Measurements from ENCODE around the gene ZSCAN32. TPM values are rescaled to one million over a fixed set of nuclear protein-coding genes. Genes with fewer than 3 reads are reported as not detected.
A peak's percentile ranks its signal among the peaks of the same experiment; 100 is the strongest.

Gene ZSCAN32
- total RNA-seq, 6 experiments from 2014 or later, result 5.0 to 7.5 (median 5.6) TPM

GRCh38 chr16:3439637-3440036 is 38.8 kb upstream of the ZSCAN32 start:
- WGBS (ENCODE audit: insufficient coverage, low coverage, low lambda C conversion rate, missing lambda C conversion rate), result 66% methylated on average over 4 of the region's 4 CpGs
- no peaks in the 10 kb centered on the region for H3K9me3 ChIP-seq
- peaks cover 0 to 5% (median under 1%) of the 10 kb centered on the region in 4 donors for H3K36me3 ChIP-seq
- intact Hi-C loops (cut with DNase I), result no loop called here
- H3K4me3 ChIP-seq, result no peak overlapping the region
- ATAC-seq, result no peak
- TF ChIP-seq POLR2A (IDR thresholded peaks at IDR 0.05) (no peak), CTCF (IDR thresholded peaks at IDR 0.05) (no peak)
- no peak for DNase-seq
- no peaks in the 10 kb centered on the region for H3K27me3 ChIP-seq
- H3K27ac ChIP-seq, result no peak overlapping the region
- H3K4me1 ChIP-seq, result peaks cover 0 to 5% (median 0%) of the 10 kb centered on the region in 4 donors

- intact Hi-C loops (cut with DNase I), result no loop called here
These were observed 33.6 kb upstream of the ZSCAN32 start for GRCh38 chr16:3434373-3434772.

GRCh38 chr16:3431779-3432219 is 31.0 kb upstream of the ZSCAN32 start:
- Histone ChIP-seq H3K4me3 (peak overlapping the region in 2 of 3 donors; percentile 0 to 27), H3K4me1 (no peaks in the 10 kb centered on the region), H3K9me3 (no peaks in the 10 kb centered on the region), H3K36me3 (peaks cover 0 to 5% (median 2%) of the 10 kb centered on the region in 4 donors), H3K27ac (no peak overlapping the region), H3K27me3 (no peaks in the 10 kb centered on the region)
- DNase-seq (peak; percentile 34 to 79 (median 58)), ATAC-seq (peak in 3 of 4 donors; percentile 42 to 81 (median 79))
- TF ChIP-seq CTCF (IDR thresholded peaks at IDR 0.05), result no peak
- no peak for TF ChIP-seq POLR2A (IDR thresholded peaks at IDR 0.05)
- whole genome bisulfite sequencing (ENCODE audit: insufficient coverage, low coverage, low lambda C conversion rate, missing lambda C conversion rate), result 48% methylated on average over 12 of the region's 26 CpGs
- intact Hi-C loops (cut with DNase I), result no loop called here

More at GRCh38 chr16:3434373-3434772, 33.6 kb upstream of the ZSCAN32 start:
- H3K4me3 ChIP-seq, result no peak overlapping the region
- TF ChIP-seq CTCF (IDR thresholded peaks at IDR 0.05) (no peak), POLR2A (IDR thresholded peaks at IDR 0.05) (no peak)
- no peaks in the 10 kb centered on the region for H3K27me3 ChIP-seq
- H3K9me3 ChIP-seq, result no peaks in the 10 kb centered on the region
- H3K27ac ChIP-seq, result no peak overlapping the region
- no peak for DNase-seq
- no peaks in the 10 kb centered on the region for H3K4me1 ChIP-seq
- no peak for ATAC-seq
- peaks cover 0 to 5% (median 2%) of the 10 kb centered on the region in 4 donors for H3K36me3 ChIP-seq

- Histone ChIP-seq H3K4me3 (no peak overlapping the region), H3K4me1 (no peaks in the 10 kb centered on the region), H3K27me3 (no peaks in the 10 kb centered on the region), H3K27ac (no peak overlapping the region), H3K9me3 (peaks cover 2 to 11% (median 10%) of the 10 kb centered on the region in 4 donors), H3K36me3 (peaks cover 0 to 3% (median 0%) of the 10 kb centered on the region in 4 donors)
- DNase-seq (no peak), ATAC-seq (no peak)
- intact Hi-C loops (cut with DNase I), result no loop called here
- WGBS (ENCODE audit: insufficient coverage, low coverage, low lambda C conversion rate, missing lambda C conversion rate), result 20% methylated on average over 1 of the region's 29 CpGs
- TF ChIP-seq POLR2A (IDR thresholded peaks at IDR 0.05) (no peak), CTCF (IDR thresholded peaks at IDR 0.05) (no peak)
These were observed 13.1 kb upstream of the ZSCAN32 start for GRCh38 chr16:3413730-3414379.
